ENCODE results near the gene PRRC1.
A peak's percentile ranks its signal among the peaks of the same experiment; 100 is the strongest.

The PRRC1 gene

DNA sequence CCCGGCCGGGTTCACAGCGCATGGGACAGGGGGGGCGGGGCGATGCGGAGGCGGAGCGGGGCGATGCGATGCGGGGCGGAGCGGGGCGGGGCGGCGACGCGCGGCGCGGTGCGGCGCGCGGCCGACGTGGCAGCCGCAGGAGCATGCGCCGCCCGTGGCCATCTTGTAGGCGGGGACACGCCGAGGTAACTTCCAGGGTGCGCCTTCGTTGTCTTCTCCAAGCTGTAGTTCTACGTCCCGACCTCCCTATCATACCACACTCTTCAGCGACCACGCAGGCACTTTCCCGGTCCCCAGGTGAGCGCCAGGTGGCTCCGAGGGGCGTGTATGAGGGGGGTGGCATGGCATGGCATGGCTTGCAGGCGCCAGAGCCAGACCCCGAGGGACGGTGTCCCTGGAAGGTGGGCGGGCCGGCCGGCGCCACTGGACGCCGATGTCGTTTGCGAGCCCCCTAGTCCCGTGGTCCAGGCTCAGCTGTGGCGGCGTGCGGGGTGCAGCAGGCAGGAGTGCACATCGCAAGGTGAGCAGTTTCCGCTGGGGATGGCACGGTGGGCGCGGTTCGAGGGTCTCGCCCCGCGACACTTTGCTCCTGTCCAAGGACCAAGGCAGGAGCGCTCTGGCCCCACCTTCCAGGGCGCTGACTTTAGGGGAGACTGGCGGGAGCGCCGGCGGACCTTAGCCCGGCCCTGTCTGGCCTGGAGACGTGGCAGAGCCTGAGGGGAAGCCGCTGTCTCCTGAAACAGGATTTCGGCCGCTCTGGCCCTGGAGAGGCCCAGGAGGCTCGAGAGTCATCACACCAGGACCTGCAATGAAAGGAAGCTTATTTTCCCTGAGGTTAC, at the start of gene PRRC1:
Gene PRRC1 (plus strand): TSS at position 161 of the 839 bp plus-strand sequence. CDS start 5,840 bp downstream, outside the sequence.
- Histone ChIP-seq H3K27ac (peak within 1 kb of the TSS; percentile 96), H3K4me3 (ENCODE audit: low read depth, low read length) (peak within 1 kb of the TSS; percentile 99), H3K27me3 (replicated peaks) (no peaks in the 10 kb centered on the region), H3K36me3 (replicated peaks) (peaks cover 27% of the 10 kb centered on the region)
- in situ Hi-C loops (cut with HindIII; ENCODE audit: low pct_ligation_motif_present, low sequenced_read_pairs): no loop called here
- TF ChIP-seq, protein P1, sequence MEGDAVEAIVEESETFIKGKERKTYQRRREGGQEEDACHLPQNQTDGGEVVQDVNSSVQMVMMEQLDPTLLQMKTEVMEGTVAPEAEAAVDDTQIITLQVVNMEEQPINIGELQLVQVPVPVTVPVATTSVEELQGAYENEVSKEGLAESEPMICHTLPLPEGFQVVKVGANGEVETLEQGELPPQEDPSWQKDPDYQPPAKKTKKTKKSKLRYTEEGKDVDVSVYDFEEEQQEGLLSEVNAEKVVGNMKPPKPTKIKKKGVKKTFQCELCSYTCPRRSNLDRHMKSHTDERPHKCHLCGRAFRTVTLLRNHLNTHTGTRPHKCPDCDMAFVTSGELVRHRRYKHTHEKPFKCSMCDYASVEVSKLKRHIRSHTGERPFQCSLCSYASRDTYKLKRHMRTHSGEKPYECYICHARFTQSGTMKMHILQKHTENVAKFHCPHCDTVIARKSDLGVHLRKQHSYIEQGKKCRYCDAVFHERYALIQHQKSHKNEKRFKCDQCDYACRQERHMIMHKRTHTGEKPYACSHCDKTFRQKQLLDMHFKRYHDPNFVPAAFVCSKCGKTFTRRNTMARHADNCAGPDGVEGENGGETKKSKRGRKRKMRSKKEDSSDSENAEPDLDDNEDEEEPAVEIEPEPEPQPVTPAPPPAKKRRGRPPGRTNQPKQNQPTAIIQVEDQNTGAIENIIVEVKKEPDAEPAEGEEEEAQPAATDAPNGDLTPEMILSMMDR (IDR thresholded peaks at IDR 0.05; ENCODE audit: low read depth, low read length, missing control alignments): no peak
- DNase-seq: peak; percentile 78

DNA sequence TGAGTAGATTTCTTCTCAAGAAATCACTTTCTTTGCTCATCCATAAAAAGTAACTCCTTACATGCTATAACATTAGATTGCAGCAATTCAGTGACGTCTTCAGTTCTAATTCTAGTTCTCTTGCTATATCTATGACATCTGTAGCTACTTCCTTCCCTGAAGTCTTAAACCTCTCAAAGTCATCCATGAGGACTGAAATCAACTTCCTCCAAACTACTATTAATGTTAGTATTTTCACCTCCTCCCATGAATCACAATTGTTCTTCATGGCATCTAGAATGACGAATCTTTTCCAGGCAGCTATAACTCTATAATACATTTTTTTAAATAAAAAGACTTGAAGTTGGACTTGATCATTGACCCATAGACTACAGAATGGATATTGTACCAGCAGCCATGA, 46.2 kb upstream of the PRRC1 start:
- no peaks in the 10 kb centered on the region for H3K36me3 ChIP-seq (replicated peaks)
- H3K27me3 ChIP-seq (replicated peaks): no peaks in the 10 kb centered on the region
- in situ Hi-C loops (cut with HindIII; ENCODE audit: low pct_ligation_motif_present, low sequenced_read_pairs): no loop called here
- H3K4me3 ChIP-seq (ENCODE audit: low read depth, low read length): no peak overlapping the region
- DNase-seq: no peak
- TF ChIP-seq, protein P1 (IDR thresholded peaks at IDR 0.05; ENCODE audit: low read depth, low read length, missing control alignments): no peak
- H3K27ac ChIP-seq: no peak overlapping the region

DNA sequence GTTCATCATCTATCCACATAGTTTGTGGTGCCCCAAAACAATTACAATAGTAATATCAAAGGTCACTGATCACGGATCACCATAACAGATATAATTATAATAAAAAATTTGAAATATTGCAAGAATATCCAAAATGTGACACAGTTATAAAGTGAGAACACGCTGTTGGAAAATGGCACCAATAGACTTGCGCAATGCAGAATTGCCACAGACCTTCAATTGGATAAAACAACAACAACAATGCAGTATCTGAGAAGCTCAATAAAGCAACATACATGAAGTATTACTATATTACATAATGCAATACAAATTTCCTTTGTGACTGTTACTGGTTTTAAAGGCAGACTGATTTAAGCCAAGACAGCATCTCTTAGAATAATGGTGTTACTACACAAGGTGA, 44.7 kb upstream of the PRRC1 start:
- H3K27me3 ChIP-seq (replicated peaks): no peaks in the 10 kb centered on the region
- no peak overlapping the region for H3K4me3 ChIP-seq (ENCODE audit: low read depth, low read length)
- in situ Hi-C loops (cut with HindIII; ENCODE audit: low pct_ligation_motif_present, low sequenced_read_pairs): no loop called here
- no peak overlapping the region for H3K27ac ChIP-seq
- no peak for DNase-seq
- TF ChIP-seq, protein P1 (IDR thresholded peaks at IDR 0.05; ENCODE audit: low read depth, low read length, missing control alignments): no peak
- no peaks in the 10 kb centered on the region for H3K36me3 ChIP-seq (replicated peaks)

DNA sequence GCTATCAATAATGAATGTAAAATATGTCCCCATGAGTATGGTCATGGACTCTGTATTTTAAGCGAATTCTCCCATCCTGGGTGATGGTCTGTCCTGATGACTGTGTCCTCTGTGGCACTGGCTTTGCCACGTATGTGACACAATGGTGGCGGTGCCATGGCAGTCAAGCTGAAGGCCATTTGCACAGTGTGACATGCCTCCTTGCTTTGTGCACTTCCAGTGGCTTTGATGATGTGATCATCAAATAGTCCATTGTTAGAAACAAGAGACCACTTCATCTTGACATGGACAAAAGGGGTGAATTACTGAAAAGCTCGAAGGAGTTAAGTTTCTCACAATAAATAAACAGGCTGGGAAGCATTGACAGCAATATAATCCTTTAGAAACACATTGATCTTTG, 31.0 kb upstream of the PRRC1 start:
- in situ Hi-C loops (cut with HindIII; ENCODE audit: low pct_ligation_motif_present, low sequenced_read_pairs): no loop called here
- H3K27me3 ChIP-seq (replicated peaks): no peaks in the 10 kb centered on the region
- no peaks in the 10 kb centered on the region for H3K36me3 ChIP-seq (replicated peaks)
- TF ChIP-seq, protein P1 (IDR thresholded peaks at IDR 0.05; ENCODE audit: low read depth, low read length, missing control alignments): no peak
- H3K4me3 ChIP-seq (ENCODE audit: low read depth, low read length): no peak overlapping the region
- no peak overlapping the region for H3K27ac ChIP-seq
- no peak for DNase-seq

DNA sequence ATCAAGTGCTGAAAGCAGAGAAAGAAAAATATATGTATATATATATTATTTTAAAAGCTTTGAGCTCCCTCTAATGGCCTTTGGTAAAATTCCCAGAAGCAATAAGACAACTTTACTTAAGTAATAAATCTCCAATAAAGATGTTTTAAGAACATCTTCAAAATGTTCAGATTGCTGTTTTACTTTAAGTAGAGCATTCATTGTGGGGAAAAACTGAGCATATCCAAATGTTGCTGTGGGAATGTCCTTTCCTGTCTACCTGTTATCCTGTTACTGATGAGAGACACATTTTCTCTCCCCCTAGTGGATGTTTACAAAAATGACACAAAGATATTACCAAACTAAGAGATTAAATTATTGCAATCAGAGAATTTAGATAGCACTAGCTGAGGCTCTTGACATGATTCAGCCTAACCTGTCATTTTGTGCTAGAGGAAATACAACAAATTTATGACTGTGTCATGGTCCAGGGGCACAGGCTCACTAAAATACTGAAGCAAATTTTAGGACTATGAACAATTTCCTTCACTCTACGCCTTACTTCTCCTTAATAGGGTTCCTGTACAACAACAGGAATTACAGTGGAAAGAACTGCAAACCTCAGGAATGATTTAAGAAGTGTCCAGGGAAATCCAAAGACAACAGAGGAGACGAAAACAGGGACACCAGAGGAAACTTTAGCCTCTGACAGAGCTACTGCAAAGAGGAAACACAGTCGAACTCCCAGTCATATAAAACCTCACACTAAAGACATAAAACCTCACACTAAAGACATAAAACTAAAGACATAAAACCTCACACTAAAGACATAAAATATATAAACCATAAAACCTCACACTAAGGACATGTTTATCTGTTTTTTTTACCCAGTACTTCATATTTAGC, 24.3 kb upstream of the PRRC1 start:
- in situ Hi-C loops (cut with HindIII; ENCODE audit: low pct_ligation_motif_present, low sequenced_read_pairs): no loop called here
- peak; percentile 4 for DNase-seq
- Histone ChIP-seq H3K36me3 (replicated peaks) (no peaks in the 10 kb centered on the region), H3K27ac (no peak overlapping the region), H3K4me3 (ENCODE audit: low read depth, low read length) (no peak overlapping the region), H3K27me3 (replicated peaks) (no peaks in the 10 kb centered on the region)
- TF ChIP-seq, protein P1 (IDR thresholded peaks at IDR 0.05; ENCODE audit: low read depth, low read length, missing control alignments): peak; percentile 62

Measured in brain microvascular endothelial cell (primary cell).